NCI-H1048 (cell line): ENCODE data around the gene SLAIN1.
"Not testable (repeated sequence)": the region's sequence is repeated elsewhere in the genome, so short reads cannot be mapped to it uniquely, and the experiment has no call there.

Source experiments
- DNase-seq: peaks from one replicate; lab custom pipeline; 2025; lab: John Stamatoyannopoulos, UW

SLAIN1 gene

GRCh38 chr13:77697217-77698103 lies at the start of gene SLAIN1:
Gene SLAIN1, plus strand, starts transcription at chr13:77697687. Its CDS starts 227 bp downstream, at chr13:77697914.
- DNase-seq, result peak; percentile 37

- no peak for DNase-seq
Observed at GRCh38 chr13:77650409-77650808, 47.1 kb upstream of the SLAIN1 start.

- DNase-seq, result no peak
Observed at GRCh38 chr13:77653301-77653700, 44.2 kb upstream of the SLAIN1 start.

DNA sequence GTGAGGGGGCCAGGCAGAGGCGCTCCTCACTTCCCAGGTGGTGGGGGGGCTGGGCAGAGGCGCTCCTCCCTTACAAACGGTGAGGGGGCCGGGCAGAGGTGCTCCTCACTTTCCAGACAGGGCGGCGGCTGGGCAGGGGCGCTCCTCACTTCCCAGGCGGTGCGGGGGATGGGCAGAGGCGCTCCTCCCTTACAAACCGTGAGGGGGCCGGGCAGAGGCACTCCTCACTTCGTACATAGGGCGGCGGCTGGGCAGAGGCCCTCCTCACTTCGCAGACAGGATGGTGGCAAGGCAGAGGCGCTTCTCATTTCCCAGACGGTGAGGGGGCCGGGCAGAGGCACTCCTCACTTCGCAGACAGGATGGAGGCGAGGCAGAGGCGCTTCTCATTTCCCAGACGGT lies 37.5 kb upstream of the SLAIN1 start:
- not testable (repeated sequence) for DNase-seq

GRCh38 chr13:77660841-77661250 lies 36.6 kb upstream of the SLAIN1 start:
- DNase-seq, result no peak

GRCh38 chr13:77662301-77662700 lies 35.2 kb upstream of the SLAIN1 start:
- DNase-seq, result not testable (repeated sequence)

- not testable (repeated sequence) for DNase-seq
Observed at GRCh38 chr13:77662831-77663230, 34.7 kb upstream of the SLAIN1 start.

DNA sequence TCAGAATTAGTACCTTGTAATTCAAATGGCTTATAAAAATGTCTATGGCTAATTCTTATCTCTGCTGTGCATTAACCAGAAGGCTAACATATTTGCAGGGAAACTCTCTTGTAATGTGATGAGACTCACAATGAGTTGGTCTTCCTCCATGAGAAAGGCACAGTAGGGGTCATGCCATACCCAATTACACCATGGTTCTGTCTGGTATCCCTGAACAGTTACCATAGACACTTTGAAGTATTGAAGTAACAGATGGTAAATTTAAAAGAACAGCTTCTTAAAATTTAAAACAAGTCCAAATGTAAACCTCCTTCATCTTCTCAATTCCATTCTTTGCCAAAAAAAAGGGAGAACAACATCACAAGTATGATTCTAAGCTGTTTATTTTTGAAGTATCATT lies 22.6 kb upstream of the SLAIN1 start:
- no peak for DNase-seq

DNA sequence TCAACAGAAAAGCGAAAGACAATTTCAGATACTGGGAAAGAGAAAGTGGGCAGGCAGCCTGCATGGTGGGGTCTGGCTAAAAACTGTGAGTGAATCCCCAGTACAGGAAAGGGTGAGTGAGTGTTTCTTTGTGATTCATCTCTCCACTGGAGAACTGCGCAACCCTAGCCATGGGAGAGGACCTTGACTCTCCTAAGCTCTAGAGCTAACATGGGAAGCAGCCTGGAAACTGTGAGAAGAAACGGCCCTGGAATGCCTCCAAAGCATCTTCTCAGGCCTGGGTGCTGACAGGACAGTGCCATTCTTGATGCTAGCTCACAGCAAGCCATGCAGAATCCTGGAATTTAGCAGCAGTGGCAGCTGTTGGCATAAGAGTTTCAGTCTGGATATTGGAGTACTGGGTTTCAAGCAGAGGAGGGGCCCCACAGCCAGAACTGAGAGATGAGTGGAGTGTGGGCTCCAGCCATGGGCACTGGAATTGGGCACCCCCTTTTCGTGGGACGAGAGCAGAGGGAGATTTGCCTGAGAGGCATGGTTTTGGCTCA lies 18.7 kb upstream of the SLAIN1 start:
- DNase-seq, result no peak

DNA sequence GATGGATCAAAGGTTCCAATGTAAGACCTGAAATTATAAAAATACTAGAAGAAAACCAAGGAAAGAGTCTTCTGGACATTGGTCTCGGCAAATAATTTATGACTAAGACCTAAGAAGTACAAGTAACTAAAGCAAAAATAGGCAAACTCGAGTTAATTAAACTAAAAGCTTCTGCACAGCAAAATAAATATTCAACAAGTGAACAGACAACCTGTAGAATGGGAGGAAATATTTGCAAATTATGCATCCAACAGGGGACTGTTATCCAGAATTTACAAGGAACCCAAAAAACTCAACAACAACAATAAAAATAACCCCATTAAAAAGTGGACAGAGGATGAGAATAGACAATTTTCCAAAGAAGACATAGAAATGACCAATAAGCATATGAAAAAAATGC lies 9.7 kb upstream of the SLAIN1 start:
- no peak for DNase-seq

- DNase-seq, result no peak
Observed at GRCh38 chr13:77691871-77692270, 5.6 kb upstream of the SLAIN1 start.

DNA sequence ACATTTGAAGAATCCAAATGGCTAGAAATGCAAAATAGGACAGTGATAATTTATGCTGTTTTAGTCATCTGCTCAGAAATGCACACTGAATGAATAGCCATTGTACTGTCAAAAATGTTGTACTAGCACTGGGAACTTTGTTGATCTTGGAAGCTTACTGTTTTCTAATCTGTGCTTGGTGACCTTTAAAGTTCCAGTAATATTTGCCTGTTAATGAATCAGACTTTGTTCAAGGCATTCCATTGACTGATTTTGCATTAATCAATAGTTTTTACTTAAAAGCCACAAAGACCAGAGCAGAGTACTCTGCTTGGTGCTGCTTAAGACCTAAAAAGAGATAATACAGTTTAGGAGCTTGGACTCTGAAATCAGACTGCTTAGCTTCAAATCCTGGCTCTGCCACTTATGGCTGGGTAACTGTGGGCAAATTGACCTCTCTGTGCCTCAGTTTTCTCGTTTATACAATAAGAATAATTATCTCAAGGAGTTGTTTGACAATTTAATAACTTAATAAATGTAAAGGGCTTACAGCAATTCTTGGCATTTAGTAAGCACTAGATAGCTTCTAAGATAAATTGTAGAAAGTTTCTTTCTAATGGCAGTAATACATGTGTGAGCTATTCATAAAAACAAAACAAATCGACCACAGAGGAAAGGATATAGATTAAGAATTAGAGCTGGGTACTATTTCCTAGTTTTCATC lies 4.6 kb upstream of the SLAIN1 start:
- DNase-seq, result no peak

- no peak for DNase-seq
Observed at GRCh38 chr13:77693449-77693940, 4.0 kb upstream of the SLAIN1 start.

DNA sequence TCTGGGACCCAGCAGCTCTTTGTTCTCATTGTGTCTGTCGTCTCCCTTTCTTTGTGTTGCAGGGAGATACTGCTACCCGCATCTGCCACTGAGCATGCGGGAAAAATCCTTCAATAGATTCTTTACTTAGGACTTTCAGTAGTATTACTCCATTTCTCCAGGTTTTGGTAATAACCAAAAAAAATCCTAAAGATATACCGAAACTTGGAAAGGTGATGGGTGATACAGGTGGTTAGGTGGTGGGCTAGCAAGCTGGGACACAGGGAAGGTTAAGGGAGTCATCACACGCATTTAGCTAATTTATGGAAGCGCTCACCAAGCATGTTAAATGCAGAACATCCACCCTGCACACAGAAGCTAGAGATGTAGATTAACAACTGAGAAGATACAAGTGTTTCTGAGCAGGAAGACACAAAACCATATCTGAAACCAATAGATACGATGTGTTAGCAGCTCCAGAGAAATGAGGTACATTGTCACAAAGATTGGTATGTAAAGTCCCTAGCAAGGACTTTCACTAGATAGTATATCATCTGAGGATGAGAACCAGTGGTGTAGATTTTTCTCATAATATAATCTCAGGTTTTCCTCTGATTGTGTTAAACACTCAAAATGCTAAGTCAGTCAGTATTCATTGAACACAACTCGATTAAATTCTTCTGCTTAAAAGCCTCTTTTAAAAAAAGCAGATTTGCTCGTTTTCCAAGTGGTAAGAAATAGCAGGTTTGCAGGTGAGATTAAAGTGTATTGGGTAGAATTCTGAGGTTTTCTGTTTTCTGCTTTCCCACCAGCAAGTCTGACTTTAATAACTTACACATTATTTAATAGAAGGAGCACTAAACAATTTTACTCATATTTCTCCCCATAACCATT lies 1.2 kb upstream of the SLAIN1 start:
- DNase-seq, result peak; percentile 16

DNA sequence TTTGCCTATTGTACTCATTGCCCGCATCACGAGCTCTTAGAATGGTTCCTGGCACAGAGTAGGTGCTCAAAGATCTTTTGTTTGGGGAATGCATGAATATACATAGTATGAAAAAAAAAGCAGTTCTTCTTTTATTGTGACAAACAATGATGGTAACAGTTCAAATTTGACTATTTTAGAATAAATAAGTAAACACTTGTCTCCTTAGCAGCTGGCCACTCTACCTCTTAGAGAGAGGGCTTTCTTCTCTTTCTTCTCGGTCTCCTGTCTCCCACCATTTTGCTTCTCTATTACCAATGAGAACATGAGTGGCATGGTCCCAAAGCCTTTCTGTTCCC lies 639 bp upstream of the SLAIN1 start:
- no peak for DNase-seq

DNA sequence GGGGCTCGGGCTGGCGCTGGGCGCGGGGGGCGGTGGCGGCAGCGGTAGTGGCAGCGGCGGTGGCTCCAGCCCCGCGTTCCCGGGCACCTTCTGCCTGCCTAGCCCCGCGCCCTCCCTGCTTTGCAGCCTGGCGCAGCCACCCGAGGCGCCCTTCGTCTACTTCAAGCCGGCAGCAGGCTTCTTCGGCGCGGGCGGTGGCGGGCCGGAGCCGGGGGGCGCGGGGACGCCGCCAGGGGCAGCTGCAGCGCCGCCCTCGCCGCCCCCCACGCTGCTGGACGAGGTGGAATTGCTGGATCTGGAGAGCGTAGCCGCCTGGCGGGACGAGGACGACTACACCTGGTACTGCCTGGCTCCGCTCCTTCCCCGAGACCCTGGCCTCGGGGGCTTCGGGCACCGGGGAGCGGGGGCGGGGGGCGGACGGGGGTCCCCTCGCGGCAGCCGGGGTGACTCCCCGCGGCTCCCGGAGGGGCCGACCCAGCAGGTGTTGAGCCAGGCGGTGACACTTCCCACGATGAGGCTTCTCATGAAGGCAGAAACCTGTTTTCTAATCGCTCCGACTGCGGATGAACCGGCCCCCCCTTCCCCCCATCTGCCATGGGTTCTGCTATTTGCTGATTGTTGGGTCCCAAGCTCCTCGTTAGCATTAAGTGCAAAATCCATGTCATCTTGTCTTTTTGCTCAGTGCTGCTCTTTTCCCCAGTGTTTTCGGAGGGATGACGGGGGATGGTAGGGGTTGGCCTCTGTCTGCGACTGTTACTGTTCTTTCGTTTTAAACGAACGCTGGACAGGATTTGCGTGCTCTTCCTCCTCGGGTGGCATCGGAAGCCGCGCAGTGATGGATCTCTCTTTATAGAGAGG lies 943 bp downstream of the SLAIN1 start:
- no peak for DNase-seq

- DNase-seq, result no peak
Observed at GRCh38 chr13:77699059-77699680, 1.7 kb downstream of the SLAIN1 start.

- no peak for DNase-seq
Observed at GRCh38 chr13:77701305-77701704, 3.8 kb downstream of the SLAIN1 start.

GRCh38 chr13:77702366-77702765 lies 4.9 kb downstream of the SLAIN1 start:
- no peak for DNase-seq

DNA sequence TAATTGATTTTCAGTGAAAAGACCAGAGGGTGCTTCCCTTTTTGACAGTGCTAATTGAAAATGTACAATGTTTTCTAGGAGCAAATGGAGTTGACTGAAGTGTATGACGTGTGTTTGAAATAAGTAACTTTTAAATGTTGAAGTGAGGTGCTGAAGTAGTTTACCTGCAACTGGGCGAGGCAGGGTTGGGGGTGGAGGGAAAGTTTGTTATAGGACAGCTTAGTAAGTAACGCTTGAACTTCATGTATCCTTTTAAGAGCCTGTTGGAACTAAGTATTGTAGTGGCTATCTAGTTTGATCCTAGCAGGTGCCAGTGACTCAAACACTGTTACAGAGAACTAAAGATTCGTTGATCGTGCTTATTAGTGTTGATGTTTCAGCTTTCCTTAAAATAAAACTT lies 5.9 kb downstream of the SLAIN1 start:
- DNase-seq, result no peak
